ENCODE results near the gene DEXI. TPM values are rescaled to one million over a fixed set of nuclear protein-coding genes. Genes with fewer than 3 reads are reported as not detected.

DEXI gene
- total RNA-seq, 2 donors from 2014 or later: 23.8 to 29.5 TPM

- Histone ChIP-seq H3K4me3 (no peak overlapping the region), H3K27me3 (no peaks in the 10 kb centered on the region), H3K27ac (no peak overlapping the region), H3K9ac (ENCODE audit: low read depth in 2 of 2, low read length in 2 of 2) (no peak overlapping the region), H3K9me3 (no peaks in the 10 kb centered on the region), H3K4me1 (no peaks in the 10 kb centered on the region), H3K36me3 (no peaks in the 10 kb centered on the region)
- DNase-seq: peak; percentile 86
- intact Hi-C loops (cut with DNase I): no loop called here
- peak; percentile 96 for TF ChIP-seq CTCF (IDR thresholded peaks at IDR 0.05)
Observed at GRCh38 chr16:10964039-10964890, 22.0 kb upstream of the DEXI start.

GRCh38 chr16:10961231-10961630 is 19.0 kb upstream of the DEXI start:
- H3K9me3 ChIP-seq: no peaks in the 10 kb centered on the region
- no peak overlapping the region for H3K9ac ChIP-seq (ENCODE audit: low read depth in 2 of 2, low read length in 2 of 2)
- no peak for DNase-seq
- TF ChIP-seq CTCF (IDR thresholded peaks at IDR 0.05): no peak
- no peaks in the 10 kb centered on the region for H3K27me3 ChIP-seq
- no peak overlapping the region for H3K4me3 ChIP-seq
- no peaks in the 10 kb centered on the region for H3K4me1 ChIP-seq
- H3K36me3 ChIP-seq: no peaks in the 10 kb centered on the region
- intact Hi-C loops (cut with DNase I): no loop called here
- H3K27ac ChIP-seq: no peak overlapping the region

- Histone ChIP-seq H3K27ac (no peak overlapping the region), H3K4me3 (no peak overlapping the region), H3K36me3 (no peaks in the 10 kb centered on the region), H3K9me3 (no peaks in the 10 kb centered on the region), H3K4me1 (no peaks in the 10 kb centered on the region), H3K9ac (ENCODE audit: low read depth in 2 of 2, low read length in 2 of 2) (no peak overlapping the region), H3K27me3 (no peaks in the 10 kb centered on the region)
- intact Hi-C loops (cut with DNase I): no loop called here
- DNase-seq: no peak
- TF ChIP-seq CTCF (IDR thresholded peaks at IDR 0.05): no peak
Observed at GRCh38 chr16:10959161-10959560, 16.9 kb upstream of the DEXI start.

- Histone ChIP-seq H3K27me3 (no peaks in the 10 kb centered on the region), H3K27ac (no peak overlapping the region), H3K4me1 (no peaks in the 10 kb centered on the region), H3K4me3 (no peak overlapping the region), H3K9ac (ENCODE audit: low read depth in 2 of 2, low read length in 2 of 2) (no peak overlapping the region), H3K36me3 (no peaks in the 10 kb centered on the region), H3K9me3 (no peaks in the 10 kb centered on the region)
- intact Hi-C loops (cut with DNase I): no loop called here
- DNase-seq: no peak
- TF ChIP-seq CTCF (IDR thresholded peaks at IDR 0.05): no peak
Observed at GRCh38 chr16:10957771-10958482, 15.7 kb upstream of the DEXI start.

- no peak overlapping the region for H3K27ac ChIP-seq
- TF ChIP-seq CTCF (IDR thresholded peaks at IDR 0.05): no peak
- H3K4me1 ChIP-seq: no peaks in the 10 kb centered on the region
- DNase-seq: no peak
- no peak overlapping the region for H3K4me3 ChIP-seq
- H3K27me3 ChIP-seq: no peaks in the 10 kb centered on the region
- no peaks in the 10 kb centered on the region for H3K9me3 ChIP-seq
- H3K9ac ChIP-seq (ENCODE audit: low read depth in 2 of 2, low read length in 2 of 2): no peak overlapping the region
- intact Hi-C loops (cut with DNase I): no loop called here
- H3K36me3 ChIP-seq: no peaks in the 10 kb centered on the region
Observed at GRCh38 chr16:10954903-10955302, 12.6 kb upstream of the DEXI start.

Measured in colonic mucosa (tissue), 4 donors.